Glutamatergic neuron (in vitro differentiated cells): ENCODE data around the gene JAGN1. TPM values are rescaled to one million over a fixed set of nuclear protein-coding genes. Genes with fewer than 3 reads are reported as not detected.

Experiments used
- DNase-seq: peaks from one replicate; pipeline ENCODE4 v3.0.0; 2022
- H3K27ac Mint-ChIP-seq: one replicate; pipeline ENCODE4 v1.8.0; 2020; ENCODE audit warnings: mild to moderate bottlenecking, mixed read lengths, inconsistent platforms; ENCODE audit not compliant: unreplicated experiment
- H3K27me3 Mint-ChIP-seq: one replicate; pipeline ENCODE4 v1.8.0; 2020; ENCODE audit warnings: mild to moderate bottlenecking, moderate library complexity, mixed read lengths, inconsistent platforms; ENCODE audit not compliant: unreplicated experiment
- H3K36me3 Mint-ChIP-seq: one replicate; pipeline ENCODE4 v1.8.0; 2020; ENCODE audit warnings: mild to moderate bottlenecking, mixed read lengths, inconsistent platforms; ENCODE audit not compliant: unreplicated experiment
- H3K4me1 Mint-ChIP-seq: one replicate; pipeline ENCODE4 v1.8.0; 2020; ENCODE audit warnings: mild to moderate bottlenecking, low read depth, mixed read lengths, inconsistent platforms; ENCODE audit not compliant: unreplicated experiment
- H3K4me3 Mint-ChIP-seq: one replicate; pipeline ENCODE4 v1.8.0; 2020; ENCODE audit warnings: mild to moderate bottlenecking, mixed read lengths, inconsistent platforms; ENCODE audit not compliant: unreplicated experiment
- H3K9me3 Mint-ChIP-seq: one replicate; pipeline ENCODE4 v1.8.0; 2020; ENCODE audit warnings: mild to moderate bottlenecking, moderate library complexity, mixed read lengths, inconsistent platforms; ENCODE audit not compliant: unreplicated experiment
- total RNA-seq: library from RNA; stranded (reverse); fragmentation: NEBNext Ultra II Directional; extraction: Animal tissue kit (Norgen Biotek cat#: 25700); gene quantifications from one replicate; pipeline ENCODE4 v1.2.1, GENCODE V29; 2021; ENCODE audit not compliant: unreplicated experiment
- TF ChIP-seq, protein P1 (sequence below): fragments of 200-600 bp; sonication (generic); IDR thresholded peaks from one replicate; pipeline ENCODE4 v1.5.0; 2021; ENCODE audit not compliant: partially characterized antibody, unreplicated experiment

Gene JAGN1
- total RNA-seq, 1 donor from 2014 or later: 37.8 TPM

GRCh38 chr3:9886328-9886727 is 4.1 kb upstream of the JAGN1 start:
- TF ChIP-seq, protein P1, sequence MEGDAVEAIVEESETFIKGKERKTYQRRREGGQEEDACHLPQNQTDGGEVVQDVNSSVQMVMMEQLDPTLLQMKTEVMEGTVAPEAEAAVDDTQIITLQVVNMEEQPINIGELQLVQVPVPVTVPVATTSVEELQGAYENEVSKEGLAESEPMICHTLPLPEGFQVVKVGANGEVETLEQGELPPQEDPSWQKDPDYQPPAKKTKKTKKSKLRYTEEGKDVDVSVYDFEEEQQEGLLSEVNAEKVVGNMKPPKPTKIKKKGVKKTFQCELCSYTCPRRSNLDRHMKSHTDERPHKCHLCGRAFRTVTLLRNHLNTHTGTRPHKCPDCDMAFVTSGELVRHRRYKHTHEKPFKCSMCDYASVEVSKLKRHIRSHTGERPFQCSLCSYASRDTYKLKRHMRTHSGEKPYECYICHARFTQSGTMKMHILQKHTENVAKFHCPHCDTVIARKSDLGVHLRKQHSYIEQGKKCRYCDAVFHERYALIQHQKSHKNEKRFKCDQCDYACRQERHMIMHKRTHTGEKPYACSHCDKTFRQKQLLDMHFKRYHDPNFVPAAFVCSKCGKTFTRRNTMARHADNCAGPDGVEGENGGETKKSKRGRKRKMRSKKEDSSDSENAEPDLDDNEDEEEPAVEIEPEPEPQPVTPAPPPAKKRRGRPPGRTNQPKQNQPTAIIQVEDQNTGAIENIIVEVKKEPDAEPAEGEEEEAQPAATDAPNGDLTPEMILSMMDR: no peak
- H3K27me3 Mint-ChIP-seq: no peaks in the 10 kb centered on the region
- DNase-seq: no peak
- peaks cover 3% of the 10 kb centered on the region for H3K9me3 Mint-ChIP-seq
- H3K4me3 Mint-ChIP-seq: no peak overlapping the region
- H3K36me3 Mint-ChIP-seq: no peaks in the 10 kb centered on the region
- H3K27ac Mint-ChIP-seq: no peak overlapping the region
- H3K4me1 Mint-ChIP-seq: peaks cover 2% of the 10 kb centered on the region

GRCh38 chr3:9887480-9887879 is 2.9 kb upstream of the JAGN1 start:
- peaks cover 3% of the 10 kb centered on the region for H3K9me3 Mint-ChIP-seq
- no peak for DNase-seq
- peaks cover 4% of the 10 kb centered on the region for H3K4me1 Mint-ChIP-seq

DNA sequence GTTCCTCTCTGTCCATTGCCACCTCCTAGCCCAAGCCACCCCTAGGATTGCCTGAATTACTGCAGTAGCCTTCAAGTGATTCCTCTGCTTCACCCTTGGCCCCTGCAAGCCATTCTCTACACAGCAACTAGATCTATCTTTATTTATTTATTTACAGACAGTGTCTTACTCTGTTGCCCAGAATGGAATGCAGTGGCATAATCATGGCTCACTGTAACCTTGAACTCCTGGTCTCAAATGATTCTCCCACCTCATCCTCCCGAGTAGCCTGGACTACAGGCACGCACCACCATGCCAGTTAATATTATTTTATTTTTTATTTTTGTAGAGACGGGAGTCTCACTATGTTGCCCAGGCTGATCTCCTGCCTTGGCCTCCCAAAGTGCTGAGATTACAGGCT is 1.9 kb upstream of the JAGN1 start:
- TF ChIP-seq, protein P1: no peak
- H3K36me3 Mint-ChIP-seq: no peaks in the 10 kb centered on the region
- peaks cover 4% of the 10 kb centered on the region for H3K4me1 Mint-ChIP-seq
- H3K27ac Mint-ChIP-seq: no peak overlapping the region
- peaks cover 3% of the 10 kb centered on the region for H3K9me3 Mint-ChIP-seq
- no peaks in the 10 kb centered on the region for H3K27me3 Mint-ChIP-seq
- no peak overlapping the region for H3K4me3 Mint-ChIP-seq
- no peak for DNase-seq

More at GRCh38 chr3:9887480-9887879, 2.9 kb upstream of the JAGN1 start:
- H3K36me3 Mint-ChIP-seq: no peaks in the 10 kb centered on the region
- H3K27ac Mint-ChIP-seq: no peak overlapping the region
- H3K27me3 Mint-ChIP-seq: no peaks in the 10 kb centered on the region
- no peak overlapping the region for H3K4me3 Mint-ChIP-seq
- TF ChIP-seq, protein P1: no peak

DNA sequence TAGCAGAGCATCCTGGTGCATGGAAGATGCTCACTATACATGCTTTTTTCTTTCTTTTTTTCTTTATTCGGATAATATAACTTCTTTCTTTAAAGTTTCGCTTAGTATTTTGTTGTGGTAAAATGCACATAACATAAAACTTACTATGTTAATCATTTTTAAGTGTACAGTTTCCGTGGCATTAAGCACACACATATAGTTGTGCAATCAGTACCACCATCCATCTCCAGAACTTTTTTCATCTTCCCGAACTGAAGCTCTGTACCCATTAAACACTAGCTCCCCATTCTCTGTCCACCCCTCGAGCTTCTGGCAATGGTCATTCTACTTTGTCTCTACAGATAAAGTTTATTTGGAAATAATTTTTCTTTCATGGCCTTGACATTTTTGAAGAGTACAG is 1.0 kb upstream of the JAGN1 start:
- TF ChIP-seq, protein P1: no peak
- H3K4me3 Mint-ChIP-seq: peak overlapping the region; percentile 94
- H3K27me3 Mint-ChIP-seq: no peaks in the 10 kb centered on the region
- H3K27ac Mint-ChIP-seq: no peak overlapping the region
- peaks cover 4% of the 10 kb centered on the region for H3K4me1 Mint-ChIP-seq
- H3K9me3 Mint-ChIP-seq: peaks cover 3% of the 10 kb centered on the region
- H3K36me3 Mint-ChIP-seq: no peaks in the 10 kb centered on the region
- no peak for DNase-seq

DNA sequence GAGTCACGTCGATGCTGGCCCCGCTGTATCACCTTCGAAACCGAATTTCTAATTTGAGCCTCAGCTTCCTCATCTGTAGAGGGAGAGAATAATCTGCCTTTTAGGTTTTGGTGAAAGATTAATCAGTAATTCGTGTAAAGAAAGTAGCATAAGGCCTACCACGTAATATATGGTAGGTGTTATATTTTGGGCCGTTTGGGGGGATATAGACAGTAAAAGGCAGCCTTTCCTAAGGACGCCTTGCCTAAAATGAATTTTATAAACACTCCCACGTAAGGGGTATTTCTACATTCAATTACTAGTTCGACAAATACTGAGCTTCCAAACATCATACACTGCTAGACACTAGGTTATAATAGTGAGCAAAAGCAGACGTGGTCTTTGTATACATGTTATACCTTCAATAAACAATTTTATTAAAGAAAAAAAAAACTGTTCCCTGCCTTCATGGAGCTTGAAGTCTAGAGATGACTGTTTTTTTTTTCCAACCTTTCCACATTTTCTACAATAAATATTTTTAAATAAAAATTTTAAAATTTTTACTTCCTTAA is 737 bp downstream of the JAGN1 start:
- peak overlapping the region; percentile 80 for H3K27ac Mint-ChIP-seq

More for the DNA sequence above, 737 bp downstream of the JAGN1 start:
- Mint-ChIP-seq H3K27me3 (peaks cover 2% of the 10 kb centered on the region), H3K4me3 (peak overlapping the region; percentile 94), H3K9me3 (peaks cover 5% of the 10 kb centered on the region), H3K36me3 (no peaks in the 10 kb centered on the region), H3K4me1 (peaks cover 4% of the 10 kb centered on the region)
- TF ChIP-seq, protein P1: no peak
- no peak for DNase-seq
